GM12878 (cell line): ENCODE measurements around the gene BARX2. TPM values are rescaled to one million over a fixed set of nuclear protein-coding genes. Genes with fewer than 3 reads are reported as not detected.

Source experiments
- ATAC-seq: fragments of 200-7000 bp; cut with Tn5 transposase; 3 replicates; pipeline ENCODE4 v1.9.1; 2020; ENCODE audit warnings: mild to moderate bottlenecking, moderate library complexity
- BruUV-seq: library from RNA; stranded (reverse); fragments of 400-500 nt; replicated peaks from 2 replicates; lab custom pipeline; 2021; lab: Mats Ljungman, UMichigan
- CTCF ChIA-PET: fragments of 300-600 bp; sonication (Branson Sonifier 250); formaldehyde crosslinking; extraction: SDS; loops from one replicate; lab custom pipeline; 2021; ENCODE audit warnings: inconsistent platforms; lab: Yijun Ruan, JAX
- POLR2A ChIA-PET: fragments of 350-600 bp; formaldehyde crosslinking; extraction: SDS; loops from one replicate; lab custom pipeline; 2021; ENCODE audit warnings: inconsistent platforms; lab: Charles Lee
- RAD21 ChIA-PET: fragments of 300-600 bp; sonication (Branson Sonifier 250); formaldehyde crosslinking; loops from one replicate; lab custom pipeline; 2023; ENCODE audit warnings: antibody characterized with exemption; ENCODE audit not compliant: unreplicated experiment; lab: Charles Lee
- SMC1A ChIA-PET: fragments of 300-600 bp; sonication (Branson Sonifier 250); formaldehyde crosslinking; loops from one replicate; lab custom pipeline; 2023; ENCODE audit not compliant: unreplicated experiment, uncharacterized antibody; lab: Charles Lee
- DNase-seq: peaks from one replicate; pipeline ENCODE4 v3.0.0-alpha.2; 2011; ENCODE audit warnings: low read depth, low spot score
- FAIRE-seq: peaks from 3 replicates; lab custom pipeline; 2011; peaks lifted over from hg19 to GRCh38; lab: Jason Lieb, UNC
- H2AFZ ChIP-seq: 2 replicates; pipeline ENCODE4 v1.6.0; 2011; ENCODE audit warnings: low read depth, low read length, control low read depth; ENCODE audit not compliant: control insufficient read depth
- H3K27ac ChIP-seq: 2 replicates; pipeline ENCODE4 v1.5.1; 2011; ENCODE audit warnings: control low read depth; ENCODE audit not compliant: control insufficient read depth, insufficient read depth
- H3K27me3 ChIP-seq, 2 experiments: replicated peaks in 1 of 2; 2 replicates each; pipeline versions ENCODE4 v1.6.0 to v1.6.1; 2011; ENCODE audit warnings: low read length in 1 of 2; ENCODE audit not compliant: control insufficient read depth in 2 of 2, insufficient read depth in 2 of 2
- H3K36me3 ChIP-seq, 2 experiments: 2 replicates each; pipeline ENCODE4 v1.5.1; 2011; ENCODE audit warnings: low read length in 1 of 2; ENCODE audit not compliant: control insufficient read depth in 2 of 2, insufficient read depth in 2 of 2
- H3K4me1 ChIP-seq: 2 replicates; pipeline ENCODE4 v1.6.1; 2011; ENCODE audit warnings: mild to moderate bottlenecking, low read length, moderate library complexity, mixed read lengths; ENCODE audit not compliant: control insufficient read depth, insufficient read depth
- H3K4me2 ChIP-seq: 2 replicates; pipeline ENCODE4 v1.6.0; 2011; ENCODE audit warnings: control low read depth; ENCODE audit not compliant: control insufficient read depth, insufficient read depth
- H3K4me3 ChIP-seq: fragments of 200-600 bp; sonication (generic); 2 replicates; pipeline ENCODE4 v1.5.1; 2016
- H3K79me2 ChIP-seq: 2 replicates; pipeline ENCODE4 v1.6.0; 2011; ENCODE audit warnings: low read length; ENCODE audit not compliant: control insufficient read depth, insufficient read depth
- H3K9ac ChIP-seq: 2 replicates; pipeline ENCODE4 v1.8.0; 2011; ENCODE audit warnings: low read length, control low read depth, mixed read lengths; ENCODE audit not compliant: control insufficient read depth, insufficient read depth
- H3K9me3 ChIP-seq: replicated peaks from 3 replicates; pipeline ENCODE4 v1.5.1; 2011; ENCODE audit warnings: mild to moderate bottlenecking, low read length; ENCODE audit not compliant: control insufficient read depth, insufficient read depth
- H4K20me1 ChIP-seq: 2 replicates; pipeline ENCODE4 v1.6.0; 2011; ENCODE audit not compliant: control insufficient read depth, insufficient read depth
- ATF3 ChIP-seq: IDR thresholded peaks from 2 replicates; pipeline ENCODE4 v1.6.1; 2011; ENCODE audit warnings: low read depth, mild to moderate bottlenecking, low read length, moderate library complexity, borderline replicate concordance; ENCODE audit errors: extremely low read depth
- BCL3 ChIP-seq: IDR thresholded peaks from 2 replicates; pipeline ENCODE4 v1.6.1; 2011; ENCODE audit warnings: borderline replicate concordance, low read depth, mild to moderate bottlenecking, moderate library complexity, low read length; ENCODE audit not compliant: insufficient read depth, poor library complexity, severe bottlenecking
- CTCF ChIP-seq, 3 experiments: IDR thresholded peaks in 2 of 3; conservative IDR thresholded peaks in 1 of 3; 2 replicates each; pipeline ENCODE4 v1.5.1; 2011; ENCODE audit warnings: low read depth in 3 of 3, low read length in 3 of 3, mild to moderate bottlenecking in 3 of 3, control low read depth in 2 of 3, moderate library complexity in 2 of 3, inconsistent platforms in 1 of 3, mixed read lengths in 1 of 3; ENCODE audit not compliant: control insufficient read depth in 2 of 3, insufficient read depth in 1 of 3; ENCODE audit errors: extremely low read depth in 1 of 3
- GATAD2B ChIP-seq: fragments of 450-650 bp; conservative IDR thresholded peaks from 2 replicates; pipeline ENCODE4 v1.6.1; 2017; ENCODE audit warnings: low read depth, mild to moderate bottlenecking, moderate library complexity
- HDGF ChIP-seq: fragments of 450-650 bp; IDR thresholded peaks from 2 replicates; pipeline ENCODE4 v1.6.1; 2016; ENCODE audit warnings: antibody characterized with exemption
- IRF4 ChIP-seq: IDR thresholded peaks from 2 replicates; pipeline ENCODE4 v1.6.1; 2011; ENCODE audit warnings: low read depth, low read length
- JUNB ChIP-seq: IDR thresholded peaks from 2 replicates; pipeline ENCODE4 v1.6.1; 2016; ENCODE audit warnings: antibody characterized with exemption, mild to moderate bottlenecking
- PRDM15 ChIP-seq: fragments of 450-650 bp; formaldehyde crosslinking; IDR thresholded peaks from 2 replicates; pipeline ENCODE4 v1.4.0; 2020; ENCODE audit warnings: mild to moderate bottlenecking, moderate library complexity
- RELA ChIP-seq: fragments of 450-650 bp; IDR thresholded peaks from 2 replicates; pipeline ENCODE4 v1.8.0; 2014; ENCODE audit warnings: borderline replicate concordance; ENCODE audit not compliant: partially characterized antibody
- SIX5 ChIP-seq: IDR thresholded peaks from 2 replicates; pipeline ENCODE4 v1.6.1; 2011; ENCODE audit warnings: mild to moderate bottlenecking, low read depth, low read length, moderate library complexity; ENCODE audit not compliant: severe bottlenecking
- TCF12 ChIP-seq: IDR thresholded peaks from 2 replicates; pipeline ENCODE4 v1.6.1; 2011; ENCODE audit warnings: low read depth, mild to moderate bottlenecking, low read length
- YY1 ChIP-seq: IDR thresholded peaks from 2 replicates; pipeline ENCODE4 v1.6.1; 2011; ENCODE audit warnings: low read depth, mild to moderate bottlenecking, low read length
- ZBED1 ChIP-seq: IDR thresholded peaks from 2 replicates; pipeline ENCODE4 v1.6.1; 2016; ENCODE audit warnings: borderline replicate concordance
- ZNF384 ChIP-seq: IDR thresholded peaks from 2 replicates; pipeline ENCODE4 v1.6.1; 2012; ENCODE audit warnings: low read depth, mild to moderate bottlenecking, low read length, improper control_type of control experiment, borderline replicate concordance
- WGBS: methylation state at CpG from one replicate; pipeline ENCODE4 v1.1.6; 2016; ENCODE audit warnings: low lambda C conversion rate; ENCODE audit not compliant: insufficient replicate concordance, insufficient coverage; ENCODE audit errors: missing lambda C conversion rate; 5-methylcytosine and 5-hydroxymethylcytosine counted together
- in situ Hi-C: fragments of 300-500 bp; cut with MboI; formaldehyde crosslinking; loops from 9 replicates; pipeline ENCODE4 v1.14.3; 2018; ENCODE audit warnings: mixed read lengths
- intact Hi-C: fragments of 100-400 bp; cut with micrococcal nuclease; formaldehyde crosslinking; loops from one replicate; pipeline ENCODE4 v1.14.2; 2022; ENCODE audit not compliant: unreplicated experiment
- polyA plus RNA-seq, 11 experiments: library from polyadenylated mRNA; depleted of rRNA in 4 of 11; unstranded in 6 of 11; stranded (reverse) in 5 of 11; fragments of >200 nt; fragmentation: Nextera tagmentation in 4 of 11; fragmentation: Illumina TruSeq in 1 of 11; extraction: Ambion mirVana in 4 of 11; extraction: Trizol in 1 of 11; gene quantifications; 1 replicate in 1 of 11; 2 replicates in 10 of 11; pipeline versions ENCODE4 v1.2.1 to v1.2.3, GENCODE V29; 2011 to 2016; ENCODE audit warnings: inconsistent platforms in 2 of 11, missing spikeins in 2 of 11, low read depth in 1 of 11
- total RNA-seq, 4 experiments: library from RNA; depleted of rRNA in 3 of 4; stranded (reverse); fragments of >200 nt in 3 of 4; fragmentation: Illumina TruSeq in 1 of 4; extraction: Trizol in 1 of 4; gene quantifications; 2 replicates each; pipeline versions ENCODE4 v1.2.1 to v1.2.3, GENCODE V29; 2013 to 2021

The BARX2 gene
- total and polyA plus RNA-seq, 10 of the 15 experiments (the other 5 are each of a cell fraction or from before 2014, with no cell fraction given), result 0.07 to 0.84 TPM; not detected in 8

GRCh38 chr11:129427376-129427775 lies 51.7 kb downstream of the BARX2 start:
- WGBS, result 18% methylated on average over 3 of the region's 3 CpGs
- intact Hi-C loops, result no loop called here
- Histone ChIP-seq H4K20me1 (no peaks in the 10 kb centered on the region), H3K9ac (no peak overlapping the region)
- TF ChIP-seq PRDM15 (CRISPR knock-in tag) (no peak), YY1 (no peak), IRF4 (no peak), CTCF (IDR thresholded peaks at IDR 0.05 in 2 of 3, conservative IDR thresholded peaks at IDR 0.05 in 1 of 3; ENCODE audit: control insufficient read depth in 2 of 3, extremely low read depth in 1 of 3, insufficient read depth in 1 of 3, low read depth in 3 of 3, low read length in 3 of 3) (no peak), ATF3 (no peak), BCL3 (no peak), RELA (no peak), HDGF (no peak), ZNF384 (no peak), ZBED1 (no peak), GATAD2B (no peak), JUNB (no peak), TCF12 (no peak), SIX5 (no peak)
- TF ChIP-seq, all 136 proteins: peak for 0
- POLR2A ChIA-PET, result no interaction called here
- H3K27ac ChIP-seq, result no peak overlapping the region
- in situ Hi-C loops, result no loop called here
- no peak overlapping the region for H2AFZ ChIP-seq
- CTCF ChIA-PET, result no interaction called here
- DNase-seq, result no peak
- no peaks in the 10 kb centered on the region for H3K9me3 ChIP-seq
- no peak overlapping the region for H3K4me3 ChIP-seq
- RAD21 ChIA-PET, result no interaction called here
- SMC1A ChIA-PET, result interaction anchor here (0.9 kb wide), 1 partner anchor 8 kb away, joined by 3 read pairs; no protein-coding TSS in a partner anchor
- no peaks in the 10 kb centered on the region; a peak in 1 of 4 replicates for H3K27me3 ChIP-seq
- H3K4me1 ChIP-seq, result no peaks in the 10 kb centered on the region
- no peak for ATAC-seq
- BruUV-seq, result no TSS peak
- H3K79me2 ChIP-seq, result no peaks in the 10 kb centered on the region
- FAIRE-seq, result no peak
- no peak overlapping the region for H3K4me2 ChIP-seq
- no peaks in the 10 kb centered on the region for H3K36me3 ChIP-seq
